NCI-H446 (cell line): Measurements from ENCODE around the gene TBC1D10A.

Experiments
- DNase-seq, 2 experiments: peaks; one replicate each; lab custom pipeline; 2025; lab: John Stamatoyannopoulos, UW

Gene TBC1D10A, protein sequence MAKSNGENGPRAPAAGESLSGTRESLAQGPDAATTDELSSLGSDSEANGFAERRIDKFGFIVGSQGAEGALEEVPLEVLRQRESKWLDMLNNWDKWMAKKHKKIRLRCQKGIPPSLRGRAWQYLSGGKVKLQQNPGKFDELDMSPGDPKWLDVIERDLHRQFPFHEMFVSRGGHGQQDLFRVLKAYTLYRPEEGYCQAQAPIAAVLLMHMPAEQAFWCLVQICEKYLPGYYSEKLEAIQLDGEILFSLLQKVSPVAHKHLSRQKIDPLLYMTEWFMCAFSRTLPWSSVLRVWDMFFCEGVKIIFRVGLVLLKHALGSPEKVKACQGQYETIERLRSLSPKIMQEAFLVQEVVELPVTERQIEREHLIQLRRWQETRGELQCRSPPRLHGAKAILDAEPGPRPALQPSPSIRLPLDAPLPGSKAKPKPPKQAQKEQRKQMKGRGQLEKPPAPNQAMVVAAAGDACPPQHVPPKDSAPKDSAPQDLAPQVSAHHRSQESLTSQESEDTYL

DNA sequence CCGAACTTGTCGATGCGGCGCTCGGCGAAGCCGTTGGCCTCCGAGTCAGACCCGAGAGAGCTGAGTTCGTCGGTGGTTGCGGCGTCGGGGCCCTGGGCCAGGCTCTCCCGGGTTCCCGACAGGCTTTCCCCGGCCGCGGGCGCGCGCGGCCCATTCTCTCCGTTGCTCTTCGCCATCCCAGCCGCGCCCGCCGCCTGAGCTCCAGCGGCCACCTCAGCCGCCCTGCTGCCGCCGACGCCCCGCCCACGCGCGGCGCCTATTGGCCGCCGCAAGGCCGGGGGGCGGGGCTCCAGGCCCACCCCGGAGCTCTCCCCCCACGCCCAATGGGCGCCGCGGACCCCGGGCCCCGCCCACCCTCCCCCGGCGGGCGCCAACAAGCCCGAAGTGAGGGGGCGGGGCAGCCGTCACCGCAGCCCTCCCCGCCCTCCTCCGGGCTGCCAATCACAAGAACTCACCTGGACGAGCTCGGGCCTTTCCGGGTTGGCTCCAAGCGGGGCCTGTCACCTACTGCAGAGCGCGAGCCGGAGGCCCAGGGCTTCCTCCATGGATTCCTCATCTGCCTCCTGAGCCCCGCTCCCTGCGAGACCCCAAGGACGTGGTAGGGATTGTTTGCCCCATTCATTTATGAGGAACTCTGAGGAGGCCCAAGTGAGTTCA lies at the start of gene TBC1D10A:
TSS of gene TBC1D10A (minus strand) at position 236 of the 657 bp plus-strand sequence. CDS start at position 176, 60 bp downstream.
- peak; percentile 78 to 95 for DNase-seq

DNA sequence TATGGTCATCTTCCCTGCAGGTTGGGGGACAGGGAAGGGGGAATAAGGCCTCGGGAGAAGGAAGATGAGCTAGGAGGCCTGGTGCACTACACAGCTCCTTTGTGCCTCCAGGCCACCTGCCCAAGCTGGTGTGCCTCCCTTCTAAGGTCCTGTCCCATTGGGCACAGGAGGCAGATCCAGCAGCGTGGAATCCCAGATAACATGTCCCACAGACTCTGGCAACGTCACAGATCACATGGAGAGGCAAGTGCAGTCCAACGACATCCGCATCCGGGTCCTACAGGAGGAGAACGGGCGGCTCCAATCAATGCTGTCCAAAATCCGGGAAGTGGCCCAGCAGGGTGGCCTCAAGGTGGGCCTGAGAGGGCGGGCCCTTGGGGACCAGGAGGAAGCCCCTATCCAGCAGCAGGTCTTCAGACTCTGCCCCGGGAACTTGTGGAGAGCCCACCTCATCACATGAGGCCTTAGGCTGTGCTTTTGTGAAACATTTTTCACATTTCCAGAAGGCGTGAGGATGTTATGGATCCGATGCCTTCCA lies 48.6 kb upstream of the TBC1D10A start:
- DNase-seq = no peak

DNA sequence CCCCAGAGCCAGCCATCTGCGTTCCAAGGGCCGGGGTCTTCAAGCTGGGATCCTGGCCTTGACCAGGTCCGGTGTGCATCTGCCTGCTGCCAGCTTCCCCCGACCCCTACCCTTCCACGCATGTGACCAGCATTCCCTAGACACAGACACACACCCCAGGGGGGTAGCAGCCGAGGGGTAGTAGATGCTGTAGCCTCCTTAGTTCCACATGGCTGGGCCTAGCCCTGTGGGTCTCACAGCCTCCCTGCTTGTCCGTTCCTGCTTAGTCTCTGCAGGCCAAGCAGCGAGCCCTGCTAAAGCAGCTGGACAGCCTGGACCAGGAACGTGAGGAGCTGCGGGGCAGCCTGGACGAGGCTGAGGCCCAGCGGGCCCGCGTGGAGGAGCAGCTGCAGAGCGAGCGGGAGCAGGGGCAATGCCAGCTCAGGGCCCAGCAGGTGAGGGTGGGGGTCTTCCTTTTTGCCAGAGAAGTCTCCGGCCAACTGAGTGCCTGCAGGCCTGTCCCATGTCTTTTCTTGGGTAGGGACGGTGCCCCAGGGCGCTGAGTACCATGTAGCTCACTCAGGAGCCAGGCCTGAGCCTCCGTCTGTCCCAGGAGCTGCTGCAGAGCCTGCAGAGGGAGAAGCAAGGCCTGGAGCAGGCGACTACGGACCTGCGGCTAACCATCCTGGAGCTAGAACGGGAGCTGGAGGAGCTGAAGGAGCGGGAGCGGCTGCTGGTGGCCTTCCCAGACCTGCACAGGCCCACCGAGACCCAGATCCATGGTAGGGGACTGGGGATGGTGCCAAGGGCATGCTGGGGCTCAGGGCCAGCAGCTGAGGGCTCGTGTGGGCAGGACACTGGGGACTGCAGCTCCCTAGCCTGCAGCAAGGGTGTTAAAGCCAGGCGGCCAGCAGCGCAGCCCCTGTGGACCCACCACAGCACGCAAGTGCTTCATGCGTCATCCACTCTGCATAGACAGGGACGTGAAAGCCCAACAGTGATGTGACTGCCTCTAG lies 46.9 kb upstream of the TBC1D10A start:
- DNase-seq = no peak

DNA sequence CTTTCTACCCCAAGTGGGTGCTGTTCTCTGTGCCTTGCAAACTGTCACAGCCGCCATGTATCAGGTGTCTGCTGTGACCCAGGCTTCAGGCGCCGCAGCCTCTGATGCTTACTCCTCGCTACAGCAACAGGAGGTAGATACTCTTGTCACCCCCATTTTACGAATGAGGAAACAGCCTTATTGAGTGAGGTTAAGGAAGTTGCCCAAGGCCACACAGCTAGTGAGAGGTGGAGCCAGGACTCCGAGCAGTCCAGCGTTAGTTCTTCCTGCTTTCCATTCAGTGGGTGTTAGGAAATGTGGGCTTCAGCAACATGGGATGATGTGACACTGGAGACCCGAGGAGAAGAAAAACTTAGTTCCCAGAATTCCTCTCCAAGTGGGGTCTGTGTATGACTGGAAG lies 46.2 kb upstream of the TBC1D10A start:
- no peak for DNase-seq

DNA sequence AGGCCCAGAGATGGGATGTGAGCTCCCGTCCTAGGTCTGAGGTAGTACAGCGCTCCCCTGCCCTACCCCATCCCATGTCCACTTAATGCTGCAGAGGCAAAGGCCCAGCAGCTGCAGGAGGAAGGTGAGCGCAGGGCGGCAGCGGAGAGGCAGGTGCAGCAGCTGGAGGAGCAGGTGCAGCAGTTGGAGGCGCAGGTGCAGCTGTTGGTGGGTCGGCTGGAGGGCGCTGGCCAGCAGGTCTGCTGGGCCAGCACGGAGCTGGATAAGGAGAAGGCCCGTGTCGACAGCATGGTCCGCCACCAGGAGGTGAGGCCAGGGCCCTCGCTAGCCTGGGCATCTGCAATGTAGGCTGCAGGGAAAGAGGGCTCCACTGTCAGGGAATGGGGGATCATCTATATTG lies 45.2 kb upstream of the TBC1D10A start:
- DNase-seq = no peak

DNA sequence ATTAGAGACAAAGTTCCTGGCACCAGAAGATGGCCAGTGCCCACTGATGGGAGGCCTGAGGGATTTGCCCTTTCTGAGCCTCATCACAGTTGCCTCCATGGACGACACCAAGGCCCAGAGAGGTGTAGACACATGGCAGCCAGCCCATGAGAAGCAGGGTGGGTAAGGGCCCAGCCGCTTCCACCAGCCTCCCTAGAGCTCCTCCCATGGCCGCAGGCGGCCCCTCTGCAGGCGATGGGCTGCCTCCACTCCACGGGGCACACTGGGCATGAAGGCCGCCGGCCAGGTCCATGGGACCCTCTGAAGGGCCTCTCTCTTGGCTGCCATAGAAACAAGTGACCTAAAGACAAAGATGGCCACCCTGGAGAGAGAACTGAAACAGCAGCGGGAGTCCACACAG lies 44.6 kb upstream of the TBC1D10A start:
- DNase-seq = no peak

DNA sequence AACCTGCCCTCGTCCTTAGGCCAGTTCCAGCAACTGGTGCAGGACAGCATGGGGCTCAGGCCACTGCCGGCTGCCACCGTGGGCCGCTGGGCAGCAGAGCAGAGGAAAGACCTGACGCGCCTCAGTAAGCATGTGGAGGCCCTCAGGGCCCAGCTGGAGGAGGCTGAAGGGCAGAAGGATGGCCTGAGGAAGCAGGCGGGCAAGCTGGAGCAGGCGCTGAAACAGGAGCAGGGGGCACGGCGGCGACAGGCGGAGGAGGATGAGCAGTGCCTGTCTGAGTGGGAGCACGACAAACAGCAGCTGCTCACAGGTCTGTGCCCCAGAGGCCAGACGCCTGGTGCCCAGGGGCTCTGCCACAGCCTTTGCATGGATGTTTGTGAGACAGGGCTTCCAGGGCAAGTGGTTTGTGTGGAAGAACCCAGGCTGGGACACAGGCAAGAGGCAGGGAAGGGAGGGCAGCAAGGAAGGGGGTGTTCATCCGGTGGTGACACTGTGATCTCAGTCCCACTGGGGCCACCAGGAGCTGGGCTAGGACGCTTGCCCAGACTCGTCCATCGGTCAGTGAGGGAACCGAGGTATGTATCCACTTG lies 44.0 kb upstream of the TBC1D10A start:
- DNase-seq = no peak

DNA sequence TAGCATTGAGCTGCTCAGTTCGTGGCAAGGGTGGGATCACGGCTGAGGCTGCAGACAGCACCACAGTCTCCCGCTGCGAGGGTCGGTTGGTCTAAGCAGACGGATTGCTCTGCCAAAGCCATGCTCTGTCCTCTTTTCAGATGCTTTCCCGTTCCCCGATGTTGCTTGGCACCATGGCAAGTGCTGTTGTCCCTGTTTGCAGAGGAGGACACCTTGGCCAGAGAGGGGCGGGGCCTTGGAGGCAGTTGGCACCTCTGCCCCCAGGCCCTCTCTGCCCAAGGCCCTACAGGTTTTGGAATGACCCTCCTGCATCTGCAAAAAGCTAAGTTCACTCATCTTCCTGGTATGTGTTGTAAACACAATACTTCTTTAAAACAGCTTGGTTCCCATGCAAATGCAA lies 41.7 kb upstream of the TBC1D10A start:
- no peak for DNase-seq

DNA sequence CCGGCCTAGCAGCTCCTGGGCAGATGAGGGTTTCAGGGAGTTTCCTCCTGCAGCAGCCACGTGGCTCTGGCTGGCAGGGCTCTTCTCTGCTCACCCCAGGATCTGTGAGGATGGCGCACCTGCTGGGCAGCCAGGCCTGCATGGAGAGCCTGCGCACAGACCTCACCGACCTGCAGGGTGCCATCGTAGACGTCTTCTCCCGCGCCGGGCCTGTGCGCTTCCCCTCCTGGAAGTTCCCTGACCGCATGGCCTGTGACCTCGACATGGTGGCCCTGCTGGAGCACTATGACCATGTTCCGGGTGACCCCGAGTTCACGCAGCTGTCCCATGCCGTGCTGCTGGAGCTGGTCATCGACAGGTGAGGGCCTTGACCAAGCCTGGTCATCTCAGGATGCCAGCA lies 39.1 kb upstream of the TBC1D10A start:
- DNase-seq = no peak

DNA sequence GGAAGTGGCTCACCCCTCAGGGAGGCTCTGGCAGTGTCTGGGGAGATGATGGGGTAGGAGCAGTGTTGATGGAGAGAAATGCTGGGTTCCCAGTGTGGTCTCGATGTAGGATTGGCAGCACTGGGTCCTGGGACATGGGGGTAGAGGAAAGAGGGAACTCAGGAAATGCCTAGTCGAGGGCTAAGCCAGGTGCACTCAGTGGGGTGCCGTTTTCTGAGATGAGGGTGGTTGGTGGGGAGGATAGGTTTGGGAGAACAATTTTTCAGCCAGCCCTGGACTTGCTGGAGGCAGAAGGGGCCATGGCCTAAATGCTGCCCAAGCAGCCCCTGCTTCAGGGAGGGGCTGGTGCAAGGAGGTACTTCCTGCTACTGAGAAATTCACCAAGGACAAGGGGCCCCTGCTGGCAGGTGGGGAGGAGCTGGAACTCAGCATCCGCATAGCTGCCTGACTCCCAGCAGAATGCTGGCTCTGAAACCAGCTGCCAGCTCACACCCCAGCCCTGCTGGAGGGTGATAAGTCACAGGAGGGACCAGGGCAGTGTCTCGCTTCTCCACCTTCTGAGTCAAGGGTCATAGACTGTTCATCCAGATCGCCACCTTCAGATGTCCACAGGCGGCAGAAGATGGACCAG lies 36.0 kb upstream of the TBC1D10A start:
- no peak for DNase-seq

DNA sequence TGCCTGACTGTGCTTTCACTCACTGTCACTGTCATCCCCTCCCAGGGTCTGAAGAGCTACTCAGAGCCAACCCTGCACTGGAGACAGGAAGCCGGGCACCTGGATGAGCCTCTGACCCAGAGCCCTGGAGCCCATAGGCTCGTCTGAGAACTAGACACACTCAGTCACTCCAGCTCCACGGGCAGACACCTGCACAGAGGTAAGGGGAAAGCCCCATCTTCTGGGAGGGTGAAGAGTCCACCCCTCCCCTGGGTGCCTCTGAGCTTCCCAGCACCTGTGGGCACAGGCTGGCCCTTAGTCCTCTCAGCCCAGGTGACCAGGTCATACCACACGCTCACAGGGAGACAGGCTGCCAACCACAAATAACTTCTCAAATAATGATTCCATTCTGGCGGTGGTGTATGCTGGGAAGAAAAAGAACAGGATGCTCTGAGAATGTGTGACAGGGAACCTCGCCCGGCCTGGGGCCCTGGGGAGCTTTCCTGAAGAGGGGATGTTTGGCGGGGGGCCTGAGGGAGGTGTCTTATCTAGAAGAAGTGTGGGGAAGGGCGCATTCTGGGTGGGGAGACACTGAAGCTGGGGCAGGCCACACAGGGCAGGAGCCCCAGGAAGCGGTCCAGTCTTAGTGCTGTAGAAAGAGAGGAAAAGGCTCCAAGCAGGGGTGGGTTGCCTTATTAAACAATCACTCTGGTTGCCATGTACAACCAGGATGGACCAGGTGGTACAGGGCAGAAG lies 35.3 kb upstream of the TBC1D10A start:
- DNase-seq = no peak

DNA sequence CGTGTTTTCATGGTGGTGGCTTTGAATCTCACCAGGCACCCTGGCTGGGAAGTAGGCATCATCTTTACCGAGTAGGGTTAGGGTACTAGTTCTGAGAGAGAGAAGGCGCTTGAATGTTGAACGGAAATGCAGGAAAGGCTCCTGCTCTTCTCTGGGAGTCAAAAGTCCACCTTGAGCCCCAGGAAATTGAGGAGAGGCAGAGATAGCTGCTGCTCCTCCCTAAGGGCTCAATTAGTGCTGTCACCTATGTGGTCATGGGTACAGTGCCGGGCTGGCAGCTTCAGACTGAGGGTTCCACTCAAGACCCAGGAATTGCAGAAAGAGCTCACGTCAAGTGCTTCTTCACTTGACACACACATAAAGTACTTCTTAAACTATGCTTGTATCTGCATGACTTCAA lies 31.8 kb upstream of the TBC1D10A start:
- DNase-seq = no peak

DNA sequence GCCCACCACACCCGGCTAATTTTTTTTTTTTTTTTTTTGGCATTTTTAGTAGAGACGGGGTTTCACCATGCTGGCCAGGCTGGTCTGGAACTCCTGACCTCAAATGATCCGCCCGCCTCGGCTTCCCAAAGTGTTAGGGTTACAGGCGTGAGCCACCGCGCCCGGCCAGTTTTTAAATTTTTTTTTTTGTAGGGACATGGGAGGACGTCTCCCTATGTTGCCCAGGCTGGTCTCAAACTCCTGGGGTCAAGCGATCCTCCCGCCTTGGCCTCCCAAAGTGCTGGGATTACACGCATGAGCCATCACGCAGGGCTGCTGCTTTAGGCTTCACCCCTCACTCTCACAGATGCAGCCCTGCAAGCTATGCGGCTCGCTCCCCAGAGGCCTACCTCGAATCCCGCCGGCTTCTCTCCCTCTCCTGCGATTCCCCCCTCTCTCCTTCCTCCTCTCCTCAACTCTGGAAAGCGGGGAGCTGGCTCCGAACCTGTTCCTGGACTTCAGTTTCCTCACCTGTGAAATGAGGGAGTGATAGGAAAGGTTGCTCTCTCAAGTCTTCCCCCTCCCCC lies 31.0 kb upstream of the TBC1D10A start:
- no peak for DNase-seq

DNA sequence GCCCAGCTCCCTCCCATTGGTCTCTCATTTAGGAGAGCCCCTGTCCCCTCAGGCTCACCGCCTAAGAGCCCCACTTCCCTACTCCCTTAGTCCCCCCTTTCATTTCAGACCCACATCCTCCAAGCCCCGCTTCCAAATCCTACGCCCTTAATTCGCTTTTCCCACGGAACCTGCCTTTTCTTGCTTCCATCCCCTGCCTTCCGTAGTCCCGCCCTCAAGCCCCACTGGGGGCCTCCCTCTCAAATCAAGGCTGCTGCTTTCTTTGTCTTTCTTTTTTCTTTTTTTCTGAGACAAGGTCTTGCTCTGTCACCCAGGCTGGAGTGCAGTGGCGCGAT lies 30.5 kb upstream of the TBC1D10A start:
- no peak for DNase-seq

DNA sequence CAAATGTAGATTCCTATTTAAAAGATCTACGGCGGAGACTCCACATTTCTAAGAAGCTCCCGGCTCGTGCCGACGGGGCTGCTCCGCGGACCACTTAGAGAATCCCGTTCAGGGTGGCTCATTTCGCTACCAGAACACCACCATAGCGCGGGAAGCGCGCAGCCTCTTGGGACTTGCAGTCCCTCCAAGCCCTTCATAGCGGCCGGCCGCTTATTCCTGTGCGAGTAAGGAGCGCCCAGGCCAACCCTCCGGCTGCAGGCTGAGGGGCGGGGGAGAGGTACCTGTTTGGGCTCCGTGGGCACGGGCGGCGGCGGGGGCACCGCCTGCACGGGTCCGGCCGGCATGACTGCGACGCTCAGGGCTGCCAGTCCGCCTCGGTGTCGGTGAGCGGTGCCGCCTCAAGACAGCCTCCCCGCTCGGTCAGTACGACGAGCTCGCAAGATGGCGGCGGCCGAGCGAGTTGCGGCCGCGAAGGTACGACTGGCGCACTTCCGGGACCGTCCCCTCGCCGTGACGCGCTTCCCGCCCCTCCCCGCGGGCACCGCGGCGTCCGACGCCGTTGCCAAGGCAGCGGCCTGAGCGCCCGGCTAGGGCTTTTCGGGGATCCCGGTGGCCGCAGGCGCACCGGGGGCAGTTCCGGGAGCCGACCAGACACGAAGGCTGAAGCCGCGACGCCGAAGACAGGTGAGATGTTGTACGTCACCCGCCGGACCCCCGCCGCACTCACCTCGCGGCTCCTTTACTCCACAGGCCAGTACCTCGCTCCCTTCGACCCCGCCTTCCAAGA lies 29.9 kb upstream of the TBC1D10A start, which contains the start of the genes CCDC157 and SF3A1:
TSS of gene CCDC157 (plus strand) at position 559 of the 787 bp plus-strand sequence. CDS start 8,994 bp downstream, outside the sequence.
TSS of gene SF3A1 (minus strand) at position 446 of the 787 bp plus-strand sequence. CDS start at position 344, 102 bp downstream.
- peak; percentile 86 to 90 for DNase-seq

DNA sequence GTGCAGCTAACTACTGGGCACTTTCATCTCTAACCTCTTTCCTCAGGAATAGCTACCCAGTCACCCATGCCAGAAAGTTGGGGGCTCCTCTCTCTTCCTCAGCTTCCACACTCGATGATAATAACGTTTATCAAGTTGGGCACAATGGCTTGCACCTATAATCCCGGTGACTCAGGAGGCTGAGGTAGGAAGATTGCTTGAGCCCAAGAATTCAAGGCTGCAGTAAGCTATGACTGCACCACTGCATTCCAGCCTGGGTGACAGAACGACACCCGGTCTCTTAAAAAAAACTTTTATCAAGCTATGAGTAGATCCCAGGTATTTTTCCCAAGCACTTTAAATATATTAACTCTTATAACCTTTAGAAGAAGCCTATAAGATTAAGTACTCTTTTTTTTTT lies 27.9 kb upstream of the TBC1D10A start:
- DNase-seq = no peak

DNA sequence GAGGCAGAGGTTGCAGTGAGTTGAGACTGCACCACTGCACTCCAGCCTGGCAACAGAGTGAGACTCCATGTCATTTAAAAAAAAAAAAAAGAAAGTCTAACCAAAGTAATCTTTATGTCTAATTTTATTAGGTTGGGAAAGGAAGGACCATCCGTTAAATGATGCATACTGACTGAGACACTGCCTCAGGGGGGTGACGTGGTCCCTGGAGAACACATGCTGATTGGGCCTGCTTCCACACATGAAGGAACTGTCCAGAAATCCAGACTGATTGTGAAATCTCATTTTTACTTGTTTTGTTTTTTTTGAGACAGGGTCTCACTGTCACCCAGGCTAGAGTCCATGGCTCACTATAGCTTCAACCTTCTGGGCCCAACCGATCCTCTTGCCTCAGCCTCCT lies 24.5 kb upstream of the TBC1D10A start:
- DNase-seq = no peak

DNA sequence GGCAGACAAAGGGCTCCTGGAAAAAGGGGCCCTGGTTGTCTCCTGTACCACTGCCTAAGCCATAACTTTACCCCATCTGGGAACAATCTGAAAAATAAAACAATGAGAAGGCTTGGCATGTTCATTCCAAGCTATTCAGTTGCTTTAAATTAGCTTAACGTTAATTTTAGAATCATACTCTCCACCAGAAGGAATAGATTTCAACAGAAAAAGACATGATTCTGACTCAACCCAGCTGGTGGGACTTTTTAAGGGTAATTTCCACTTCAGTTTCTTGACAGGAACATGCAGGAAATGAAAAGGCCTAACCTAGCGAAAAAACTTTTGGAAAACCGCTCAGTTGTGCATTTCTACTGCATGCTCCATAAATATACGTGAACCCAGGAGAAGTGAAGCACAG lies 22.1 kb upstream of the TBC1D10A start:
- DNase-seq = no peak

DNA sequence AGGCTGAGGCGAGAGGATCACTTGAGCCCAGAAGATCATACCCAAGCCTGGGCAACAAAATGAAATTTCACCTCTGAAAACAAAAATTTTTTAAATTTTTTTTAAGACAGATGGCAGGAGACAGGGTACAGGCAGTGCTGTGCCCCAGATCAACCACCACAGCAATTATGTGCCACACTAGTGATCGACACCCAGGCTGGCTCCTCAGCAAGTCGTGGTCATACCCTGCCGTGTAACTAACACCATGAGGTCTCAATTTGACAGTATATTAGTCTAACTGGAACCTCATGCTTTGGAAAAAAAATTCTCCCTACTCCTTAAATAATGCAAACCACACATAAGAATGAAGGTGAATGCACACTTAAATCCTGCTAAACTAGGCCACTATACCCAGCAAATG lies 21.7 kb upstream of the TBC1D10A start:
- DNase-seq = no peak
